Thyroid gland (tissue), 4 donors: ENCODE results near the gene PSMB8. TPM values are rescaled to one million over a fixed set of nuclear protein-coding genes. Genes with fewer than 3 reads are reported as not detected.

ENCODE experiments used
- DNase-seq, 2 donors: peaks; one replicate each; pipeline ENCODE4 v3.0.0-alpha.2; 2019
- H3K27ac ChIP-seq, 3 donors: fragments of 200-600 bp; sonication (generic); 1 replicate in 2 of 3; 2 replicates in 1 of 3; pipeline ENCODE4 v1.5.1; 2016 to 2019; ENCODE audit warnings: mild to moderate bottlenecking in 1 of 3, moderate library complexity in 1 of 3
- H3K27me3 ChIP-seq: fragments of 200-600 bp; sonication (generic); one replicate; pipeline ENCODE4 v1.5.1; 2019
- H3K36me3 ChIP-seq, 2 donors: fragments of 200-600 bp; sonication (generic); one replicate each; pipeline ENCODE4 v1.5.1; 2016 to 2019
- H3K4me1 ChIP-seq, 2 donors: fragments of 200-600 bp; sonication (generic); one replicate each; pipeline ENCODE4 v1.5.1; 2017 to 2019
- H3K4me3 ChIP-seq, 3 donors: fragments of 200-600 bp; sonication (generic); replicated peaks in 1 of 3; 1 replicate in 2 of 3; 2 replicates in 1 of 3; pipeline ENCODE4 v1.5.1; 2016; ENCODE audit warnings: mild to moderate bottlenecking in 1 of 3
- H3K9me3 ChIP-seq: fragments of 200-600 bp; sonication (generic); one replicate; pipeline ENCODE4 v1.5.1; 2017
- CTCF ChIP-seq, 6 experiments: fragments of 200-600 bp in 3 of 6; fragments of 450-650 bp in 3 of 6; sonication (generic) in 3 of 6; IDR thresholded peaks; one replicate each; pipeline ENCODE4 v1.5.1; 2016 to 2019; ENCODE audit warnings: antibody characterized with exemption in 6 of 6, mild to moderate bottlenecking in 2 of 6, inconsistent platforms in 1 of 6, moderate library complexity in 1 of 6
- POLR2A ChIP-seq, 2 donors: fragments of 450-650 bp; IDR thresholded peaks; one replicate each; pipeline ENCODE4 v1.6.1; 2017; ENCODE audit warnings: antibody characterized with exemption in 2 of 2, mild to moderate bottlenecking in 2 of 2, moderate library complexity in 1 of 2
- WGBS, 2 donors: methylation state at CpG; one replicate each; pipeline ENCODE4 v1.1.5; 2017; 5-methylcytosine and 5-hydroxymethylcytosine counted together
- intact Hi-C: fragments of 100-400 bp; cut with DNase I; formaldehyde crosslinking; loops from one replicate; pipeline ENCODE4 v1.15.1; 2023
- total RNA-seq, 4 donors: library from RNA; depleted of rRNA; stranded (reverse); fragments of >200 nt; gene quantifications; one replicate each; pipeline ENCODE4 v1.2.3, GENCODE V29; 2016

The PSMB8 gene
- total RNA-seq, 4 donors from 2014 or later, result 27.1 to 46.1 (median 36.3) TPM

GRCh38 chr6:32852844-32853540 lies 9.1 kb upstream of the PSMB8 start:
- Histone ChIP-seq H3K4me3 (peak overlapping the region; percentile 79 to 91 (median 83)), H3K4me1 (peaks cover 0 to 18% of the 10 kb centered on the region in 2 donors), H3K9me3 (no peaks in the 10 kb centered on the region), H3K27ac (peak overlapping the region; percentile 90 to 98 (median 93)), H3K36me3 (peaks cover 10 to 11% of the 10 kb centered on the region in 2 donors), H3K27me3 (no peaks in the 10 kb centered on the region)
- 1% methylated on average over 12 to 13 of the region's 41 CpGs for WGBS, 2 donors
- DNase-seq, result peak; percentile 52 to 61
- TF ChIP-seq CTCF (IDR thresholded peaks at IDR 0.05) (no peak), POLR2A (IDR thresholded peaks at IDR 0.05) (peak in 1 of 2 donors; percentile 7)
- intact Hi-C loops, result no loop called here

- Histone ChIP-seq H3K4me1 (peaks cover 0 to 18% of the 10 kb centered on the region in 2 donors), H3K9me3 (no peaks in the 10 kb centered on the region), H3K27ac (peak overlapping the region; percentile 90 to 98 (median 93)), H3K36me3 (peaks cover 11 to 16% of the 10 kb centered on the region in 2 donors), H3K4me3 (peak overlapping the region; percentile 79 to 91 (median 83)), H3K27me3 (no peaks in the 10 kb centered on the region)
- intact Hi-C loops, result no loop called here
- WGBS, 2 donors, result 44 to 56% methylated on average over 22 to 23 of the region's 23 CpGs
- peak; percentile 46 to 51 for DNase-seq
- TF ChIP-seq POLR2A (IDR thresholded peaks at IDR 0.05) (no peak), CTCF (IDR thresholded peaks at IDR 0.05) (no peak)
Measured at GRCh38 chr6:32852018-32852843, 8.4 kb upstream of the PSMB8 start.

GRCh38 chr6:32851025-32851424 lies 7.2 kb upstream of the PSMB8 start:
- no peak for TF ChIP-seq POLR2A (IDR thresholded peaks at IDR 0.05)
- no peak for TF ChIP-seq CTCF (IDR thresholded peaks at IDR 0.05)
- H3K27ac ChIP-seq, result no peak overlapping the region

GRCh38 chr6:32849126-32849525 lies 5.3 kb upstream of the PSMB8 start:
- Histone ChIP-seq H3K27me3 (no peaks in the 10 kb centered on the region), H3K27ac (no peak overlapping the region), H3K9me3 (no peaks in the 10 kb centered on the region), H3K4me3 (no peak overlapping the region), H3K4me1 (peaks cover 0 to 16% of the 10 kb centered on the region in 2 donors), H3K36me3 (peaks cover 18 to 20% of the 10 kb centered on the region in 2 donors)
- no peak for DNase-seq
- TF ChIP-seq CTCF (IDR thresholded peaks at IDR 0.05) (no peak), POLR2A (IDR thresholded peaks at IDR 0.05) (no peak)
- WGBS, 2 donors, result 81 to 91% methylated on average over 6 of the region's 6 CpGs
- intact Hi-C loops, result no loop called here

More at GRCh38 chr6:32851025-32851424, 7.2 kb upstream of the PSMB8 start:
- H3K9me3 ChIP-seq, result no peaks in the 10 kb centered on the region
- no peaks in the 10 kb centered on the region for H3K27me3 ChIP-seq
- no peak for DNase-seq
- intact Hi-C loops, result no loop called here
- peaks cover 0 to 18% of the 10 kb centered on the region in 2 donors for H3K4me1 ChIP-seq
- no peak overlapping the region for H3K4me3 ChIP-seq
- peaks cover 13 to 20% of the 10 kb centered on the region in 2 donors for H3K36me3 ChIP-seq
- WGBS, 2 donors, result 94 to 96% methylated on average over 4 of the region's 4 CpGs
